GM12878 (cell line): Measurements from ENCODE around the gene SLC12A3. TPM values are rescaled to one million over a fixed set of nuclear protein-coding genes. Genes with fewer than 3 reads are reported as not detected.

Experiments used
- ATF7 ChIP-seq: fragments of 450-650 bp; IDR thresholded peaks from 2 replicates; pipeline ENCODE4 v1.6.1; 2016; ENCODE audit warnings: low read depth, mild to moderate bottlenecking
- EGR1 ChIP-seq, 2 experiments: IDR thresholded peaks; 1 replicate in 1 of 2; 2 replicates in 1 of 2; pipeline ENCODE4 v1.6.1; 2011 to 2012; ENCODE audit warnings: low read depth in 2 of 2, low read length in 2 of 2, borderline replicate concordance in 1 of 2, mild to moderate bottlenecking in 1 of 2, moderate library complexity in 1 of 2
- SMAD1 ChIP-seq: fragments of 450-650 bp; IDR thresholded peaks from 2 replicates; pipeline ENCODE4 v1.6.1; 2018; ENCODE audit warnings: mild to moderate bottlenecking, low read depth; ENCODE audit not compliant: partially characterized antibody
- TBL1XR1 ChIP-seq: IDR thresholded peaks from 2 replicates; pipeline ENCODE4 v1.6.1; 2012; ENCODE audit warnings: low read depth, low read length, improper control_type of control experiment
- USF2 ChIP-seq: IDR thresholded peaks from 2 replicates; pipeline ENCODE4 v1.6.1; 2011; ENCODE audit warnings: low read depth, low read length, improper control_type of control experiment, borderline replicate concordance
- polyA plus RNA-seq, 11 experiments: library from polyadenylated mRNA; depleted of rRNA in 4 of 11; unstranded in 6 of 11; stranded (reverse) in 5 of 11; fragments of >200 nt; fragmentation: Nextera tagmentation in 4 of 11; fragmentation: Illumina TruSeq in 1 of 11; extraction: Ambion mirVana in 4 of 11; extraction: Trizol in 1 of 11; gene quantifications; 1 replicate in 1 of 11; 2 replicates in 10 of 11; pipeline versions ENCODE4 v1.2.1 to v1.2.3, GENCODE V29; 2011 to 2016; ENCODE audit warnings: inconsistent platforms in 2 of 11, missing spikeins in 2 of 11, low read depth in 1 of 11
- total RNA-seq, 4 experiments: library from RNA; depleted of rRNA in 3 of 4; stranded (reverse); fragments of >200 nt in 3 of 4; fragmentation: Illumina TruSeq in 1 of 4; extraction: Trizol in 1 of 4; gene quantifications; 2 replicates each; pipeline versions ENCODE4 v1.2.1 to v1.2.3, GENCODE V29; 2013 to 2021
- TF ChIP-seq, protein P1 (sequence below): fragments of 450-650 bp; IDR thresholded peaks from 2 replicates; pipeline ENCODE4 v1.6.1; 2017; ENCODE audit warnings: mild to moderate bottlenecking, moderate library complexity

The SLC12A3 gene
- total and polyA plus RNA-seq, 10 of the 15 experiments (the other 5 are each of a cell fraction or from before 2014, with no cell fraction given) = 0.05 to 6.3 (median 3.1) TPM

DNA sequence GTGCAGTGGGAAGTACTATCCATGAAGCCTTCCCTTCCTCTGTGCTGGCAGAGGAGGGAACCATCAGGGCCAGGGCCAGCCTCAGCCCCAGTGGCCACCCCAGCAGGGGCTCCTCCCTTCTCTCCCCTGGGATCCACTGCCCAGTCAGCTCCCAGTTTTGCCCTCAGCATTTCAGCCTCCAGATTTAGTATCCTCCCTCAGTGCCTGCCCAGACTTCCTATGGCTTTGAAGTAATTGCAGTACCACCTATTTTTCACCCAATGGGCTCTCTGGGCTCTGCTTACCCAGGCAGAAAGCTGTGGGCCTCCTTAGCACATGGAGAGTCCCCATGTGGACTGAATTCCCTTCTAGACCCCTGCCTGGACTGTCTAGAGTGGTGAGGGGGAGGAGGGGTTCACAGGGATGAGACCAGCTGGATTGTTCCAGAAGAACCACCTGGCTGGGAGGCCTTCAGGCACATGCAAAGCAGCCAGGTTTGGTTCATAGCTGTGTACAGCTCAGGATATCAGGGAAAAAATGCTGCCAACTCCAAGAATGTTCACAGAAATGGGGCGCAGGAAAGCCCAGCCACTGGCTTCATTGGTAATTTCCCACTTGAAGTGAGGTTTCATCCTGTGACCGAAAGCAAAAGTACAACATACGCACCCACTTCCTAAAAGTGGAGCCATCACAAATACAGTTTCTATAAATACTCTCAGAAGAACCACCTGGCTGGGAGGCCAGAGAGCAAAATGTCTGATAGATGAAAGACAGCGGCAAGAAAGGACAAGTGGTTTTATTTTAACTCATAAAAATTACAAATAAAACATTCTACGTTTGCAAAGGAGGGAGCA is 51.8 kb downstream of the SLC12A3 start (continued):
- TF ChIP-seq EGR1 (IDR thresholded peaks at IDR 0.05; ENCODE audit: borderline replicate concordance in 1 of 2, low read depth in 2 of 2, low read length in 2 of 2) = peak in 1 of 2 experiments; percentile 36; a peak in 1 of 3 replicates
- TF ChIP-seq, protein P1, sequence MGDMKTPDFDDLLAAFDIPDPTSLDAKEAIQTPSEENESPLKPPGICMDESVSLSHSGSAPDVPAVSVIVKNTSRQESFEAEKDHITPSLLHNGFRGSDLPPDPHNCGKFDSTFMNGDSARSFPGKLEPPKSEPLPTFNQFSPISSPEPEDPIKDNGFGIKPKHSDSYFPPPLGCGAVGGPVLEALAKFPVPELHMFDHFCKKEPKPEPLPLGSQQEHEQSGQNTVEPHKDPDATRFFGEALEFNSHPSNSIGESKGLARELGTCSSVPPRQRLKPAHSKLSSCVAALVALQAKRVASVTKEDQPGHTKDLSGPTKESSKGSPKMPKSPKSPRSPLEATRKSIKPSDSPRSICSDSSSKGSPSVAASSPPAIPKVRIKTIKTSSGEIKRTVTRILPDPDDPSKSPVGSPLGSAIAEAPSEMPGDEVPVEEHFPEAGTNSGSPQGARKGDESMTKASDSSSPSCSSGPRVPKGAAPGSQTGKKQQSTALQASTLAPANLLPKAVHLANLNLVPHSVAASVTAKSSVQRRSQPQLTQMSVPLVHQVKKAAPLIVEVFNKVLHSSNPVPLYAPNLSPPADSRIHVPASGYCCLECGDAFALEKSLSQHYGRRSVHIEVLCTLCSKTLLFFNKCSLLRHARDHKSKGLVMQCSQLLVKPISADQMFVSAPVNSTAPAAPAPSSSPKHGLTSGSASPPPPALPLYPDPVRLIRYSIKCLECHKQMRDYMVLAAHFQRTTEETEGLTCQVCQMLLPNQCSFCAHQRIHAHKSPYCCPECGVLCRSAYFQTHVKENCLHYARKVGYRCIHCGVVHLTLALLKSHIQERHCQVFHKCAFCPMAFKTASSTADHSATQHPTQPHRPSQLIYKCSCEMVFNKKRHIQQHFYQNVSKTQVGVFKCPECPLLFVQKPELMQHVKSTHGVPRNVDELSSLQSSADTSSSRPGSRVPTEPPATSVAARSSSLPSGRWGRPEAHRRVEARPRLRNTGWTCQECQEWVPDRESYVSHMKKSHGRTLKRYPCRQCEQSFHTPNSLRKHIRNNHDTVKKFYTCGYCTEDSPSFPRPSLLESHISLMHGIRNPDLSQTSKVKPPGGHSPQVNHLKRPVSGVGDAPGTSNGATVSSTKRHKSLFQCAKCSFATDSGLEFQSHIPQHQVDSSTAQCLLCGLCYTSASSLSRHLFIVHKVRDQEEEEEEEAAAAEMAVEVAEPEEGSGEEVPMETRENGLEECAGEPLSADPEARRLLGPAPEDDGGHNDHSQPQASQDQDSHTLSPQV = peak; percentile 37; the same call in 1 of the 2 replicates
- TF ChIP-seq ATF7 = peak; percentile 79
- peak; percentile 89 for TF ChIP-seq TBL1XR1
- TF ChIP-seq SMAD1 = no peak
- TF ChIP-seq USF2 = no peak
- TF ChIP-seq, all 136 proteins: peak for 57
